HG03558 (cell line): Measurements from ENCODE around the gene CLIP1.
"Not testable (repeated sequence)": the region's sequence is repeated elsewhere in the genome, so short reads cannot be mapped to it uniquely, and the experiment has no call there.

Experiments used
- ATAC-seq: cut with Tn5 transposase; IDR thresholded peaks from one replicate; pipeline ENCODE4 v1.9.1; 2021; ENCODE audit warnings: moderate number of reproducible peaks; ENCODE audit not compliant: unreplicated experiment; ENCODE audit errors: extremely low read depth

Gene CLIP1

GRCh38 chr12:122437656-122438121 is 15.2 kb upstream of the CLIP1 start:
- no peak for ATAC-seq

- no peak for ATAC-seq
These were observed 12.7 kb upstream of the CLIP1 start for GRCh38 chr12:122435186-122435585.

- not testable (repeated sequence) for ATAC-seq
These were observed 6.6 kb upstream of the CLIP1 start for GRCh38 chr12:122429043-122429442.

- no peak for ATAC-seq
These were observed 4.9 kb upstream of the CLIP1 start for GRCh38 chr12:122427403-122427802.

GRCh38 chr12:122423258-122424165 is 1.0 kb upstream of the CLIP1 start:
- no peak for ATAC-seq

- no peak for ATAC-seq
These were observed 325 bp upstream of the CLIP1 start for GRCh38 chr12:122422730-122423257.

- ATAC-seq = no peak
These were observed 1.2 kb downstream of the CLIP1 start for GRCh38 chr12:122421187-122421820.

- no peak for ATAC-seq
These were observed 1.9 kb downstream of the CLIP1 start for GRCh38 chr12:122420471-122421162.

GRCh38 chr12:122419094-122419493 is 3.4 kb downstream of the CLIP1 start:
- ATAC-seq = not testable (repeated sequence)

- ATAC-seq = not testable (repeated sequence)
These were observed 6.8 kb downstream of the CLIP1 start for GRCh38 chr12:122415665-122416064.

- no peak for ATAC-seq
These were observed 8.7 kb downstream of the CLIP1 start for GRCh38 chr12:122413516-122414404.

- ATAC-seq = no peak
These were observed 9.5 kb downstream of the CLIP1 start for GRCh38 chr12:122412851-122413433.

- ATAC-seq = no peak
These were observed 10.9 kb downstream of the CLIP1 start for GRCh38 chr12:122411537-122411936.

- no peak for ATAC-seq
These were observed 15.3 kb downstream of the CLIP1 start for GRCh38 chr12:122407208-122407607.

- no peak for ATAC-seq
These were observed 15.7 kb downstream of the CLIP1 start for GRCh38 chr12:122406701-122407164.

- no peak for ATAC-seq
These were observed 18.6 kb downstream of the CLIP1 start for GRCh38 chr12:122403831-122404230.

- ATAC-seq = no peak
These were observed 19.2 kb downstream of the CLIP1 start for GRCh38 chr12:122403115-122403770.

GRCh38 chr12:122402264-122402663 is 20.2 kb downstream of the CLIP1 start:
- ATAC-seq = no peak
